ENCODE measurements around the gene MTLN. TPM values are rescaled to one million over a fixed set of nuclear protein-coding genes. Genes with fewer than 3 reads are reported as not detected.
"Not testable (repeated sequence)": the region's sequence is repeated elsewhere in the genome, so short reads cannot be mapped to it uniquely, and the experiment has no call there.

The MTLN gene
- total RNA-seq, 4 donors from 2014 or later: 28.3 to 96.5 (median 51.6) TPM

DNA sequence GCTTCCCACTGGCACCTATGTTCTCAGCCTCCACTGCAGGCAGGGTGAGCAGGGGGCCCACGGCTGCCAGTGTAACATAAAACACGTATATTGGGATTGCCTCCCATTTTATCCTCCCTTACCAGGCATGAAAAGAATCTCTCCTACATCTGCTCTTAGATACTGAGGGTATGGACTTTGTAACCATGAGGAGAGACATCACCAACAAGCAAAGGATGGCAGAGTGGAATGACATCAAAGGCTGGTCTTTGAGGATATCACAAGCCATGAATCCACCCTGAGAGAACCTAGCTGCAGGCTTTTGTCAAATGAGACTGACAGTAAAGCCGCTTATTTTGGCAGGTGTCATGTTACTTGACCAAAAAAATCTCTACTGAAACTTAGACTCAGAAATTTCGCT is 14.9 kb downstream of the MTLN start:
- 67% methylated on average over 4 of the region's 4 CpGs for WGBS
- Histone ChIP-seq H3K36me3 (no peaks in the 10 kb centered on the region), H3K9me3 (no peaks in the 10 kb centered on the region), H3K27me3 (no peaks in the 10 kb centered on the region), H3K27ac (no peak overlapping the region), H3K4me1 (no peaks in the 10 kb centered on the region), H3K4me3 (no peak overlapping the region)
- no peak for TF ChIP-seq CTCF (IDR thresholded peaks at IDR 0.05)
- TF ChIP-seq EP300 (IDR thresholded peaks at IDR 0.05): no peak
- TF ChIP-seq POLR2A (IDR thresholded peaks at IDR 0.05): no peak
- no peak for TF ChIP-seq POLR2AphosphoS5 (IDR thresholded peaks at IDR 0.05)
- no peak for DNase-seq (ENCODE audit: low spot score in 2 of 2)

DNA sequence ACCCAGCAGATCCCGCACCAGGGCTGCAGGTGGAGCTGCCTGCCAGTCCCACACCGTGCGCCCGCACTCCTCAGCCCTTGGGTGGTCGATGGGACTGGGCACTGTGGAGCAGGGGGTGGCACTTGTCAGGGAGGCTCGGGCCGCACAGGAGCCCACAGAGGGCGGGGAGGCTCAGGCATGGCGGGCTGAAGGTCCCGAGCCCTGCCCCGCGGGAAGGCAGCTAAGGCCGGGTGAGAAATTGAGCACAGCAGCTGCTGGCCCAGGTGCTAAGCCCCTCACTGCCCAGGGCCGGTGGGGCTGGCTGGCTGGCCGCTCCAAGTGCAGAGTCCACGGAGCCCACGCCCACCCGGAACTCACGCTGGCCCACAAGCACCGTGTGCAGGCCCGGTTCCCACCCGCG is 22.2 kb downstream of the MTLN start:
- 95% methylated on average over 10 of the region's 23 CpGs for WGBS
- not testable (repeated sequence) for H3K4me3 ChIP-seq; H3K9me3 ChIP-seq; H3K27me3 ChIP-seq; H3K27ac ChIP-seq; H3K36me3 ChIP-seq; H3K4me1 ChIP-seq; DNase-seq (ENCODE audit: low spot score in 2 of 2)

- 94% methylated on average over 2 of the region's 2 CpGs for WGBS
- no peaks in the 10 kb centered on the region for H3K36me3 ChIP-seq
- TF ChIP-seq POLR2AphosphoS5 (IDR thresholded peaks at IDR 0.05): no peak
- no peak for TF ChIP-seq EP300 (IDR thresholded peaks at IDR 0.05)
- no peak for TF ChIP-seq POLR2A (IDR thresholded peaks at IDR 0.05)
- no peak for TF ChIP-seq CTCF (IDR thresholded peaks at IDR 0.05)
- H3K4me3 ChIP-seq: no peak overlapping the region
- no peak for DNase-seq (ENCODE audit: low spot score in 2 of 2)
- H3K27ac ChIP-seq: no peak overlapping the region
- H3K9me3 ChIP-seq: peaks cover 8% of the 10 kb centered on the region
- H3K4me1 ChIP-seq: peaks cover 2% of the 10 kb centered on the region
- H3K27me3 ChIP-seq: no peaks in the 10 kb centered on the region
These were observed 29.9 kb downstream of the MTLN start for GRCh38 chr2:110182449-110182848.

DNA sequence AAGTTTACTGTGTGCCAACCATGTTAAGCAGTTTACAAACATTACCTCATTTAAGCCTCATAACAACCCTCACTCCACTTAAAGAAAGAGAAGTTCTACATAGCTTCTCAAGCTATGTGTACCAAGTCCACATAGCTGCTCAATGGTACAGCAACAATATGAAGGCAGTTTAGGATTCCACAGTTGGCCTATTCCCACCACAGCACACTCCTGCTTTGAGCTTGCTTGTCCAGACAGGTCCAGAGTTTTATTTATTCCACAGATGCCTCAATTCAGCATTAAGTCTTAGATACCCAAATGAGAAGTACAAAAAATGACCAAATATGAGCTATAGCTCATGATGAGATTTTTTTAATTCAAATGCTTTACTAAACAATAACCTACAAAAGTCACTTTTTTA is 32.3 kb downstream of the MTLN start:
- no peak for TF ChIP-seq EP300 (IDR thresholded peaks at IDR 0.05)
- no peak for TF ChIP-seq POLR2AphosphoS5 (IDR thresholded peaks at IDR 0.05)
- no peak for TF ChIP-seq POLR2A (IDR thresholded peaks at IDR 0.05)
- no peak for TF ChIP-seq CTCF (IDR thresholded peaks at IDR 0.05)
- Histone ChIP-seq H3K4me1 (peaks cover 2% of the 10 kb centered on the region), H3K36me3 (no peaks in the 10 kb centered on the region), H3K27me3 (no peaks in the 10 kb centered on the region), H3K27ac (no peak overlapping the region), H3K4me3 (no peak overlapping the region), H3K9me3 (peaks cover 8% of the 10 kb centered on the region)
- no peak for DNase-seq (ENCODE audit: low spot score in 2 of 2)

GRCh38 chr2:110173523-110173922 is 38.8 kb downstream of the MTLN start:
- H3K27ac ChIP-seq: no peak overlapping the region
- H3K9me3 ChIP-seq: no peaks in the 10 kb centered on the region
- H3K27me3 ChIP-seq: no peaks in the 10 kb centered on the region
- H3K4me3 ChIP-seq: no peak overlapping the region
- H3K36me3 ChIP-seq: no peaks in the 10 kb centered on the region
- TF ChIP-seq EP300 (IDR thresholded peaks at IDR 0.05): no peak
- no peak for TF ChIP-seq CTCF (IDR thresholded peaks at IDR 0.05)
- TF ChIP-seq POLR2A (IDR thresholded peaks at IDR 0.05): no peak
- TF ChIP-seq POLR2AphosphoS5 (IDR thresholded peaks at IDR 0.05): no peak
- WGBS: 76% methylated on average over 1 of the region's 1 CpG
- no peaks in the 10 kb centered on the region for H3K4me1 ChIP-seq
- no peak for DNase-seq (ENCODE audit: low spot score in 2 of 2)

- Histone ChIP-seq H3K9me3 (no peaks in the 10 kb centered on the region), H3K36me3 (no peaks in the 10 kb centered on the region), H3K27me3 (no peaks in the 10 kb centered on the region), H3K4me1 (no peaks in the 10 kb centered on the region), H3K4me3 (no peak overlapping the region), H3K27ac (no peak overlapping the region)
- TF ChIP-seq POLR2A (IDR thresholded peaks at IDR 0.05): no peak
- no peak for TF ChIP-seq CTCF (IDR thresholded peaks at IDR 0.05)
- TF ChIP-seq EP300 (IDR thresholded peaks at IDR 0.05): no peak
- no peak for TF ChIP-seq POLR2AphosphoS5 (IDR thresholded peaks at IDR 0.05)
- 94% methylated on average over 6 of the region's 6 CpGs for WGBS
- DNase-seq (ENCODE audit: low spot score in 2 of 2): no peak
These were observed 39.8 kb downstream of the MTLN start for GRCh38 chr2:110172506-110172905.
